Femur (tissue), 1 donor: ENCODE measurements around the gene NRXN3.

ENCODE experiments used
- DNase-seq: peaks from one replicate; pipeline ENCODE4 v3.0.0-alpha.2; 2017

Gene NRXN3

GRCh38 chr14:79570648-79571047 lies 1400.5 kb downstream of the NRXN3 start:
- no peak for DNase-seq

GRCh38 chr14:79571366-79571765 lies 1401.2 kb downstream of the NRXN3 start:
- DNase-seq: no peak

DNA sequence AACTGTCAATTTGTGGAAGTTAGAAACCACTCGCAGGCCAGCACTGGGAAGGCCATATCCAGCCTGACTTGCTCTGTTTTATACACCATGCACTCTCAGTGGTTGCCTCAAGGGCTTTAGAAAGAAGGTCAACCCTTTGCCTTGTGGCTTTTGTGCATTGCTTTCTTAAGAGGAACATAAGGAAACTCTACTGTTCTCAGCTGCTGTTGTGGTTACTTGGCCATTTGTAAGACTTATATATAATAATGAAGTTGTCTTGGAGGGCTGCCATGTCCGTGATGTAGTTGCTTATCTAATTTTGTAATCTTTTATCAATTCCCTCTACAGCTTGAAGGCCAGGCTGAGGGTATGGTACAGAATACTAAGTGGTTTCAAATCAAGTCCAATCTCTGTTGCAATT lies 1403.3 kb downstream of the NRXN3 start:
- DNase-seq: no peak

GRCh38 chr14:79575032-79575431 lies 1404.9 kb downstream of the NRXN3 start:
- DNase-seq: no peak

- DNase-seq: no peak
Observed at GRCh38 chr14:79576424-79576823, 1406.3 kb downstream of the NRXN3 start.

GRCh38 chr14:79578470-79578869 lies 1408.3 kb downstream of the NRXN3 start:
- no peak for DNase-seq

GRCh38 chr14:79580414-79580813 lies 1410.2 kb downstream of the NRXN3 start:
- DNase-seq: no peak

DNA sequence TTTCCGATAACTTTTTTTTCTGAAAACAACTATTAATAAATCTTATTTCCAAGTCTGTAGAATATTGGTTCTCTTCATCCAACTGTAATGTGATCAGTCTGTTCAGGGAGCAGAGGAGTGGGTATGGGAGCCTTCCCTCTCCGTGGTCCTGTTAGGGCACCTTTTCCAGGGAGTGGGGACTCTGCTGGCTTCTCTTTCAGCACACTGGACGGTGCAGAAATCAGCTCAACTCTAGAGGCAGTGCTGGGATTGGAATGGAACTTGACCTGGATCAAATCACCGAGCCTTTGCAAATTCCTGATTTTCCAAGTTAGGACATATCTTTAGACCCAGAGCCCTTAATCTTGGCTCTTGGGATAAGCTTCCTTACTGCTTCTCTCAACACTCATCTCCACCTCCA lies 1410.7 kb downstream of the NRXN3 start:
- no peak for DNase-seq

GRCh38 chr14:79581912-79582576 lies 1411.9 kb downstream of the NRXN3 start:
- DNase-seq: no peak

GRCh38 chr14:79583738-79584408 lies 1413.7 kb downstream of the NRXN3 start:
- DNase-seq: no peak

DNA sequence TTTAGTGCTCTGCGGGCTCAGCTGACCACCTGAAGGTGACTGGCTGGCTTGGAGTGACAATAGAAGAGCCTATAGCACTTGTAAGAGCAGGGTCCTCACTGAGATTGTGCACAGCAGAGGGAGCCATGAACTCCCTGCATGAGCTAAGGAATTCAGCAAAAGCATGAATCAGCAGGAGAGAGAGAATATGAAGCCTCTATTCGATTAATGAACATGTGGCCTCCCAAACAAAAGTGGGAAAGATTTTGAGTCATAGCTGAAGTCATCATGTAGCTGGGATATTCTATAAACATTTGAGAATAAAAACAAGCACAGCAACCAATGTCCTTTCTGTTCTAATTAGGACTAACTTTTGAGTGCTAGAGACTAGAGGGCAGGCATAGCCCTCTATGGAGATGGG lies 1414.5 kb downstream of the NRXN3 start:
- no peak for DNase-seq

- no peak for DNase-seq
Observed at GRCh38 chr14:79585845-79586244, 1415.7 kb downstream of the NRXN3 start.

DNA sequence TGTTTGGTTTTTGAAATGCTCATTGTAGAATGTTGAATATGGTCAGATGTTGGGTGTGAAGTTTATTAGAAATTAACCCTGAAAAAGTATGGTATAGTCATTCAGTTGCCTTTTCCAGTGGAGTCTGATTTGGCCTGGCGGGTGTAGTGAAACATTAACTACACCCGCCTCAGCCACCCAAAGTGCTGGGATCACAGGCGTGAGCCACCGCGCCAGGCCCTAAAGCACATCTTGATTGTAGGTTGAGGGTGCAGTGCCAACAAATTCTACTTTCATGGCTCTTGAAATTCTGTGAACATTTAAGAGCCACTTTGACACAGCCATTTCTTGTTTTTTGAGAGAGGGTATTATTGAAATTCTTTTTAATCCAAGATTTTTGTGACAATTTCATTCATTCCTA lies 1416.2 kb downstream of the NRXN3 start:
- DNase-seq: no peak

DNA sequence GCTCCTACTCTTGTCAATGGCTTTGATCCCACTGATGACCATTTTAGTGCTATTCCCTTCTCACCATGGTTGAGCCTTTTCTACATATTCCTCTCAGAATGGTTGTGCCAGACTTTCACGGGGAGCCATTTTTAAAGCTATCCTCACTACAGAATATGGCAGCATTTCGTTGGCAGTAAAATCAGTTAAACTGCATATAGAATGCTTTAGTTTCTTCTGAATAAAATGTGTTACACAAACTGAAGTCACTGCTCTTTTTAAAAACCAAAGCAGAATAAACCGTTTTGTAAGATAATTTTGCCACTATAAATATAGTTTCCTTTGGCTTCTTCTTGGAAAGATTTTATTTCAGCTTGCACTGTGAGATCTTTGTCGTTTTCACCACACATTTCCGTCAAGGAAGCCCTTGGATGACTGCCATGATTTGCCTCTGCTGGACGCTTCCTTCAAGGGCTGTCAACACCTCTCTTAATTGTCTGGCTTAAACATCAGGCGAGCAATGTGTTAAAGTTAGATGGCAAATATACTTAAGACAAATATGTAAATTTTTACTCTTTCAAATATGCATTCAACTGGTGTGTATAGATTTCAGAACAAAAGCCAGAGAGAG lies 1416.9 kb downstream of the NRXN3 start:
- peak; percentile 29 for DNase-seq

- no peak for DNase-seq
Observed at GRCh38 chr14:79587875-79588274, 1417.7 kb downstream of the NRXN3 start.

- no peak for DNase-seq
Observed at GRCh38 chr14:79588398-79588797, 1418.2 kb downstream of the NRXN3 start.

DNA sequence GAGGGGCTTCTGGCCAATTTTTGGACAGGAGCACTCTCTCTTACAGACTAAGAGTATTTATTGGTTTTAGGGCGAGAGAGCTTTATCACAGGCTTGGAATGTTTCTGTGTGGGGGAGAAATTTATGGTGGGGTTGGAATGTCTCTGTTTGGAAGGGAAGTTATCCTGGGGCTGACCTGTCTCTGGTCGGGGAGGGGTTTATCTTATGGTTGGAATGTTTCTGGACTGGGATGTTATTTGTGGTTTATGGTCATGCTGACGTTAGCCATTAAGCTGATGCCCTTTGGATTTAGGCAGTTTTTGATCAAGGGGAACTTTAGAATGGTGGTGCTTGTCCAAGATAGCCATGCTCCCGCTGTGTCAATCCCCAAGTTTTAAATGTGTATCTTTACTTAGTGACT lies 1426.4 kb downstream of the NRXN3 start:
- no peak for DNase-seq

DNA sequence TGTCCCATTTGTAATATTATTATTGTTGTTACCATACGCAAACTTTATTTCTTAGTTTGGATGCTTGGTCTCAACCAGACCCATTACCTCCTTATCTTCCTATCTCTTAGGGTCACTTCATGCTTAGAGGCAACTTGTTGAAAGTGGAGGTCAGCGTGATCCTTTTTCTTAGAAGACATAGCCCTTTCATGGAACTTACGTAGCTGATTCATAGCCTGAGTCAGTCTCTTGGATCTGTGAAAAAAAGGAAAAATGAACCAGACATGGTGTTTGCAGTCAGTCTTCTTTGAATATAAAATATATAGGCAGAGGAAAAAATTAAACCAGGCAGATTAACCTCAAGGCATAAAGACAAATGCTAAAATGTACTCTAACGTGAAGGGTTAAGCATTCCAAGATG lies 1427.4 kb downstream of the NRXN3 start:
- DNase-seq: no peak

- DNase-seq: no peak
Observed at GRCh38 chr14:79598339-79598738, 1428.2 kb downstream of the NRXN3 start.

DNA sequence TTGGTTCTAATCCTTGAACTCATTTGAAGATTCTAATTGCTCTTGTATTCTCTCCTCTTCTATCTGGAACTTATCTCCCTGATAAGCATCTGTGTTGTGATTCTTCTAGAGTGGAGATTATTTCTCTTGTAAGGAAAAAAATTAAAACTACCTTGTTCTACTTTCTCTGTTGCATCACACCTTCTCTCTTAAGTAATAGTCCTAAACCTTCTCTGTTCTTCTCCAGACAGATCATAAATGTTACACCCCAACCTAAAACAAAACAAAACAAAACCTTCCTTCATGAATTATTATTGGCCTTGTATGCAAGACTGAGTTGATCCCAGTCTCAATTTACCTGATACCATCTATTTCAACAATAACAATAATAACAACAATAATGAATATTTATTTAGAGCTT lies 1429.1 kb downstream of the NRXN3 start:
- DNase-seq: no peak

DNA sequence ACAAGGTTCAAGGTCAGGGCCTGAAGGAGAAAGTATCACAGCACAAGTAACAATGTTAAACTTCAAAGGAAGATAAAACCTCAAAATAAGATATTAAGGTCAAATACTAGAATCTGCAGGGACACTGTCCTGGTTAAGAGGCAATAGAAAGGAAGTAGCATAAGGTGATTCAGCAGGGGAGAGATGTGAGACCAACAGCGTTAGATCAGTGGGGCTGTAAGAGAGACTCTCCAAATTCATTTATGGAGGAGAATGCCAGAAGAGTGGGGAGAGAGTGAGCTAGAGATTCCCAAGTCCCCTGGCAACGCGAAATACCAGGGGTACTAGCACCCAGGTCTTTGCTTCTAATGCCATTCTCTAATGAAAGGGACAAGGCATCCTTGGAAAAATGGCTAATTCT lies 1430.2 kb downstream of the NRXN3 start:
- no peak for DNase-seq

DNA sequence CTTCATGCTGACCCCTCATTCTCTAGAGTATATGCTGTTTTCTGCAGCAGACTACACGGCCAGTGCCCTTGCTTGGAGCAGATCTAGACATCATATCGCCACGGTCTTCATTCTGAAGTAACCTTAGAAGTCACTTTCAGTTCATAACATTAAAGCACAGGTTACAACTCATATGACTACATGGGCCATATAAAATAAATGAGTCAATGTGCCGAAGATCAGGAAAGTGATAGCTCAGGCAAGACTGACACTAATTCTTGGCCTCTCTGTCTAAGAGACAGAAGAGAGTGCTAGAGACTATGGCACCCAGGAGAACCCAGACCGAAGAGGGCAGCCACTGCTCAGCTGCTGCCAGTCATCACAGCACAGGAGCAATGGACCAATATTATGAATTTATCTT lies 1431.4 kb downstream of the NRXN3 start:
- DNase-seq: no peak

GRCh38 chr14:79602045-79602444 lies 1431.9 kb downstream of the NRXN3 start:
- DNase-seq: no peak

- no peak for DNase-seq
Observed at GRCh38 chr14:79602742-79603141, 1432.6 kb downstream of the NRXN3 start.

DNA sequence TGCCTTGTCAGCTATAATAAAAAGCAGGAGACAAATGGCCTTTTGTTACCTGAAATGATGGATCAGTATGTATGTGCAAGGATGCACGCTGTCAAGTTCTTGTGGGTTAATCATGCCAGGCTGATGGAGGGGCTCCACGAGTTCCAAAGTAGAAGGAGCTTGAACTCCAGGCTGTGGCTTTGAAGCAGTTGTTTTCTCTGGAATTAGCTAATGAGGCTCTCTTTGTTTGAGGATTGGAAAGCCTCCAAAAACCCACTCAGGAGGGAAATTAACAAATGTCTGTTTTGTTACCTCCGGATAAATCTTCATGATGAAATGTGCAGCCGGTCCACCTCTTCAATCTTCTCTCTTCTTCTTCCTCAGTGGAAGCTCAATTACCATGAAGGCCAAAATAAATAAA lies 1435.7 kb downstream of the NRXN3 start:
- DNase-seq: no peak
